ENCODE results near the gene FAM83F. TPM values are rescaled to one million over a fixed set of nuclear protein-coding genes. Genes with fewer than 3 reads are reported as not detected.
A peak's percentile ranks its signal among the peaks of the same experiment; 100 is the strongest.
"Not testable (repeated sequence)": the region's sequence is repeated elsewhere in the genome, so short reads cannot be mapped to it uniquely, and the experiment has no call there.

FAM83F gene
- 0.78 TPM for total RNA-seq

DNA sequence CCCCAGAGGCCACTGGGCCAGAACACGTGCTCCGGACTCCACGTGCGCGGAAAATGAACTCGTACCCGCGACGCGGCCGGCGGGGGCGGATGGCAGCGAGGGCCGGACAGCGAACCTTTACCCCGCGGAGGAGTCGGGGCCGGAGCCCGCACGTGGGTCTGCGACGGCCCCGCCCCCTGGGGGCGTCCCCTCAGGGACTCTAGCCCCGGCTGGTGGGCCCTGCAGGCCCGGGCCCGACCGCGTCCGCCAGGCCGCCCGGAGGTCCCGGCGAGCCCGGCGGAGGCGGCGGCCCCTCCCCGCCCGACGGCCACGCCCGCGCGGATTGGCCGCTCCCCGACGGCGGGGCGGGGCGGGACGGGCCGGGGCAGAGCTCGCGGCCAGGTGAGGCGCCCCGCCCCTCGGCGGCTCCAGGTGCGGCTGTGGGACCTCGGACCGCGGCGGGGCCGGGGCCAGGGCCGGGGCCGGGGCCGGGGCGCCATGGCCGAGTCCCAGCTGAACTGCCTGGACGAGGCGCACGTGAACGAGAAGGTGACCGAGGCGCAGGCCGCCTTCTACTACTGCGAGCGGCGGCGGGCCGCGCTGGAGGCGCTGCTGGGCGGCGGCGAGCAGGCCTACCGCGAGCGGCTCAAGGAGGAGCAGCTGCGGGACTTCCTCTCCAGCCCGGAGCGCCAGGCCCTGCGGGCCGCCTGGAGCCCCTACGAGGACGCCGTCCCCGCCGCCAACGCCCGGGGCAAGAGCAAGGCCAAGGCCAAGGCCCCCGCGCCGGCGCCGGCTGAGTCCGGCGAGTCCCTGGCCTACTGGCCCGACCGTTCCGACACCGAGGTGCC, at the start of gene FAM83F:
Gene FAM83F (plus strand): TSS at position 389 of the 827 bp plus-strand sequence. CDS start 89 bp downstream, at position 478.
- DNase-seq: no peak

DNA sequence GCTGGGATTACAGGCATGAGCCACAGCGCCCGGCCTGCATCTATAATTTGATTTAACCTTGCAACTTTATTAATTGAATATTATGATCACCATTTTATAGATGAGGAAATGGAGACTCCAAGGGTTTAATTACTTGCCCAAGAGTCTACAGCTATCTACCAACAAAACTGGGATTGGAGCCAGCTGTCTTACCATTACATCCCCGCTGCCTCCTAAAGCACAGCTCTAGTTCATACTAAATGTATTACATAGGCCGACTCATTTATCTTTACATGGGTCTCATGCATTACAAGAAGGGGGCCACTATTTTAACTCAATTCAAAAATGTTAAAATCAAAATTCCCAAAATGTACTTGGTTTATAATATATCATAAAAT, 48.6 kb upstream of the FAM83F start:
- DNase-seq: no peak

DNA sequence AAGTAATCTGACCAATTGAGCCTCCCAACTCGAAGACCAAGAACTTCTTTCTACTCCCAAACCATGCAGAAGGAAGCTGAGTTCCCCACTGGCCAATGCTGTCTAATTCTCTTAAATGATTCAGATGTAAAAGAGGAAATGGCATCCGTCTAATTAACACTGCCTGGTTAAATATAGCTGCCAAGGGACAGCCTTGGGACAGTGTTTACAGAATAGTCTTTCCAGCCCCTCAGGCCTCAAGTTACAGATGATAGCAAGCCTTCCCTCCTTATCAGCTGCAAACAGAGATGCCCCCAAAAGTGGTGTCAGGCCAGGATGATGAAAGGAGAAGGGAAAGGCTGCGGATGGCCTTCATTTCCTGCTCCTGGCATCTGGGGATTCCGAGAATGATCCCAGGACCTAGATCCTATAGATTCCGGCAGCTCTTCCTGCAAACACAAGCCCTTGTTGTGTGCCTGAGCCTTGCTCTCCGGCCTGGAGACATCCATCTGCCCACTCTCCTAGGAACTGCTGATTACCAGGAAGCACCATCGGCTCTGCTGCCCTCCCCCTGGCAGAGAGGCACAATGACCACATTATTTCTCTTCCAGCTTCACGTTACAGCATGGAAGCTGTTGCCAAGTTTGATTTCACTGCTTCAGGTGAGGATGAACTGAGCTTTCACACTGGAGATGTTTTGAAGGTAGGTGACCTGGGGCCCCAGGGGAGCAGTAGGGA, 48.1 kb upstream of the FAM83F start:
- no peak for DNase-seq

DNA sequence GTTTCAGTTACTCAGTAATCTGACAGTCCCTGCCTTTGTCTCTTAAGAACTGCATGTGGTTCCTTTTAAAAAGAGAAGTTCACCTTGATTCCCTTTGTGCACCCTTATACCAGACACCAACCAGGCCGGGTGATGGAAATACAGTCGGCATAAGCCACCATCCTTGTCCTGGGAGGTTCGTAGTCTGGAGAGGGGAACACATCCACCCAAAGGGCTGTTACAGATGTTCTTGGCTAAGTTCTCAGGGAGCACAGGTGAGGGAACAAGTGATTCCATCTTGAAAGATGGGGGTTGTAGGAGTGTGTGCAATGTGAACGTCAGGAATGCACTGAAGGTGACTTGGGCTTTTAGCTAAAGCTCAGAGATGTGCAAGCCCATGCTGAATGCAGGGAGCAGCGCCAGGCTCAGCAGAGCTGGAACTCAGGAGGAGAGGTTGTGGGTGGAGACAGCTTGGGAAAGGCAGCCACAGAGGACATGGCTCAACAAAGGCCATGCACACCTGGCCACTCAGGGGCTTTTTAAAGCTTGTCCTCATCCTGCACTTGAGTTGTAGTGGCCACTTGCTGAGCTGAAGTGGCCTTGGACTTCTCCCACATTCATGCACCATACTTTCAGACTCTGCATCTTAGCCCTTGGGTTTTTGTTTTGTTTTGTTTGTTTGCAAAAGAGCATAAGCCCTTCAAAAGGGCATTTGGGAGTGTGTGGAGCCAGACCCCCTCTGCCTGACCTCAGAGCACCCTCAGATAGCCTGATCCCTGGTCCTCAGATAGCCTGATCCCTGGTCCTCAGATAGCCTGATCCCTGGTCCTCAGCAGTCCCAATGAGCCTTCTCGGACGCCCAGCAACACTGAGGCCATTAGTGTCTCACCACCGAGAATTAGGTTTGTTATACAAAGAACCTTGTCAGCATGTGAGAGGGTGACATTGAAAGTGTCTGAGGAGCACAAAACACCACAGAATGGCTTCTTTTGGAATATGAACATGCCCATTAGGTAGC, 47.2 kb upstream of the FAM83F start:
- no peak for DNase-seq

DNA sequence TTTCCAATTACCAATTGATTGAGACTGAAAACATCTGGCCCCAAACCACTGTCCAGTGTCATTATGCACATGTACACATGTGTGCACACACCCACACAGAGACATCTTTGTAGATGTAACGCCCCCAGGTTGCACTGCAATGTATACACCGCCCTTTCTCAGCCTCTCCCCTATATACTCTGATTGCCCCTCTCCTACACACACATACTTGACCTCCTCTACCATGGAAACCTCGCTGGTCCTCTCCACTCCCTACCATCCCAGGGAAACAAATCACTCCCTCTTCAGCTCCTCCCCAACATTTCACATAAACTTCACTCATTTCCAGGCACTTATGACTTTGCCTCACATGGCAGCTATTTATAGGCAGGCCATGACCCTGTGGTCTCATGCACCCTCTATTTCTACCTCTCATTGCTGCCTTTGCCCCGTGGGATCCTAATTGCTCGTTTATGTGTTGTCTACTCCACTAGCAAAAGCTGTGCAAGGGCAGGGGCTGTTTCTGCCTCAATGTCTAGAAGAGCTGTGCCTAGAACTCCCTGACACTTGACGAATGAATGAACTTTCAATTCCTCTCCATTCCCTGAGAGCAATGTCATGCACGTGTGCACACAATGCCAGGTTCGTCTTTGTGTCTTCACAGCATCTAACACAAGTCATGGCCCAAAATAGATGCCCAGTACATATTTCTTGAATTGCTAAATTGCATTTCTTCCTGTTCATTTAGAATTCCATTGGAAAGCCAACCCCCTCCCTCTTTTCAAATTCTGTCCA, 44.6 kb upstream of the FAM83F start:
- no peak for DNase-seq

DNA sequence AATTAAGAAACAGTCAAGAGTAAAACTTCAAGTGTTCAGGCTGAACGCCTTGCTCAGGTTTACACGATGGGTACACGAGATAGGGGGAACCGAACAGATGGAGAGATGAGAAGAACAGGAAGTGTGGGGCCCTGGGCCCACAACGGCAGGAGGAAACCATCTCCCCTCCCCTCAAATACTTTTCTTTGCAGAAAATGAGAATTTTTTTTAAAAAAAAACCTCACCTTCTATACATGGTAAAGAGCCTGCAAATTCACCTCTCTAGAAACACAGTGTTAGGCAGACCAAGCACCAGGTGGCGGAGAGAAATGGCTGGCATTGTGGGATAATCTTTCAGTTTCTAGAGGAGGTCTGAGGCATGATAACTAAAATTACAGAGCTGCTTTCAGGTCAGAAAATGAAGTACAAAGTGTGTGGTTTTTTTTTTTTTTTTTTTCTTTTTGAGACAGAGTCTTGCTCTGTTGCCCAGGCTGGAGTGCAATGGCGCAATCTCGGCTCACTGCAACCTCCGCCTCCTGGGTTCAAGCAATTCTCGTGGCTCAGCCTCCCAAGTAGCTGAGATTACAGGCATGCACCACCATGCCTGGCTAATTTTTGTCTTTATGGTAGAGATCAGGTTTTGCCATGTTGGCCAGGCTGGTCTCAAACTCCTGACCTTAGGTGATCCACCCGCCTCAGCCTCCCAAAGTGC, 43.0 kb upstream of the FAM83F start:
- DNase-seq: not testable (repeated sequence)

DNA sequence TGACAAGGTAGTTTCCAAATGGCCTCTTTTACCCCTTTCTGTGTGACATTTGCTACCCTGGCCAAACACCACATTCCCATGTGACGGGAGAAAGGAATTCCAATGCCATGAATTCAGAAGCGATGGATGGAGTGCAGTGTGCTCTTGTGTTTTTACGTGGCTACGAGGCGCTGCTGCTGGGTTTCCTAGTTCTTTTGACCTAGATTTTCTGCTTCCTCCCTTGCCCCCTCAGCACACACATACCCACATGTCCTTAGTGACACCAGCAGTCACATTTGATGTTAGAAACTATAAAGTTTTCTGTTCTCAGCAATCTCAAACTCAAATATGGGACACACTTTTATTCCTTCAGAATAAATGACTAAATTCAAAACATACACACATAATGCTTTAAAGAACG, 42.4 kb upstream of the FAM83F start:
- DNase-seq: no peak

DNA sequence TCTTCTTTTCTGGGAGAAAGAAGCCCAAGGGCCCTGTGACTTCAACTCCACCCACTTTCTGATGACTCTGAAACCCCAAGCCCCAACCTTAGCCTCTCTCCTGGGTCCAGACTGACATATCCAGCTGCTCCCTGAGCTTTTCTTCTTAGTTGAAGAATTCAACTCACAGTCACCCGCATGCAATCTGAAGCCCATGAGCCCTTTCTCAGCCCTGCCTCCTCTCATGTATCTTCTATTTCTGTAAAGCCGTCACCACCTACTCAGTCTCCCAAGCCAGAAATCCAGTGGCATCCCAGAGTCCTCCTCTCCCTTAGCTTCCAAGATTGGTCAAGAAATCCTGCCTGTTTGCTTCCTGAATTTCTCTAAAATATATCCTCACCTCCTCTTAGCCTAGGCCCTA, 41.7 kb upstream of the FAM83F start:
- peak; percentile 14 for DNase-seq

DNA sequence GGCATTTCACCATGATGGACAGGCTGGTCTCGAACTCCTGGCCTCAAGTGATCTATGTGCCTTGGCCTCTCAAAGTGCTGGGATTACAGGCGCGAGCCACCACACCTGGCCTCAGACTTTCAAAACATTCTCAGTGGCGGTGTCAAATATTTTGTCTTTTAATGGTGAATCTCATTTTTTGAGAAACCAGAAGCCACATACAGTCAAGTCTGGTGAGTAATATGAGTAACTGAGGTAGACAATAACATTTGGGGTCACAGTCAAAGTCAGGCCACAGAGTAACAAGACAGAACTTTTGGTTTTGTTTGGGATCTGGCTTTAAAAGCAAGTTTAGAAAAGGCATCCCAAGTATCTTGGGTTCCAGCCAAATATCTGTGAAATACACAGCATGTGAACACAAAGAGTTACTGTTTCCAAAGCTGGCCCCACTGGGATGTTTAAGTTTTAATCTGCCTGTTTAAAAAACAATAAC, 40.1 kb upstream of the FAM83F start:
- DNase-seq: no peak

DNA sequence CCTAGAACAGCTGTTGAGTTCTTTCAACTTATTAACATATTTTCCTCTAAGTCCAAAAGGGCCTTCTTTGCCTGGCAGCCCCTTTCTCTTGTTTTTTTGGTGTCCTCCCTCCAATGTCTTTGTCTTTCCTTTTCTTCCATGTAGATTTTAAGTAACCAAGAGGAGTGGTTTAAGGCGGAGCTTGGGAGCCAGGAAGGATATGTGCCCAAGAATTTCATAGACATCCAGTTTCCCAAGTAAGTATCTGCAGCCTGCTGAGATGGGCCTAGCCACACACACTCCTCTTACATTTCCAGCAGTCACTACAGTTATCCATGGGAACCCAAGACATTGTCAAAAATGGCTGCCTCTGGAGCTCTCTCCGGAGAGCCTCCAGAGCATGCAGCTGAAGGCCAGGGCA, 39.1 kb upstream of the FAM83F start:
- DNase-seq: no peak

DNA sequence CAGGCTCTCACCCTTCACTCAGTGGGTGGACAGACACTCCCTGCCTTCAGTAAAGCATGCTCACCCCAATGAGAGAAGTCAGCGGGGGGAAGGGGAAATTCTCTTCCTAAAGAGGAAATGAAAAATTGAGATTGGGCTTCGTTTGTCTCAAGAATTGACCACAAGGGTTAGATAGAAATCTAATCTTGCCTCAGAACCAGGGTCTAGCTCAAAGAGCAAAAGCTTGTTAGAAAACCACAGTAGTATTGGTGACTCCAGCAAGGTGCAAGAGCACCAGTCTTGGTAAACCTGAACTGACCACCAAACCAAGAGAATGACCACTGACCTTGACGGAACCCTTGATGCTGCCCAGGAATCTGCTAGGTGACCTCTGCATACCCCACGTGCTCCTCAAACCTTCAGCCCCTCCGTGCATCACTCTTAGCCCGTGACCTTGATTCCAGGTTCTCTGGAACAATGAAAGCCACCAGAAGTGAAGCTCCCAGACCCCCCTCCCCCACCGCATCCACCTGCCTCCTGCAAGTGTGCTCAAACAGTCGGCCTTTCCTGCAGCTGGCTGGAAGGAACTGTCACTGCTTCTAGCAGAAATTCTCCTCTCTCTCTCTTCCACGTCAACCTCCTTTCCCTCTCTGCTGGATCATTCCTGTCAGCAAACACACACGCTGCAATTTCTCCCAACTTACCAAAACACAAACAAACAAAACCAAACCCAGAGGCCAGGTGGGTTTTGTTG, 37.7 kb upstream of the FAM83F start:
- no peak for DNase-seq

DNA sequence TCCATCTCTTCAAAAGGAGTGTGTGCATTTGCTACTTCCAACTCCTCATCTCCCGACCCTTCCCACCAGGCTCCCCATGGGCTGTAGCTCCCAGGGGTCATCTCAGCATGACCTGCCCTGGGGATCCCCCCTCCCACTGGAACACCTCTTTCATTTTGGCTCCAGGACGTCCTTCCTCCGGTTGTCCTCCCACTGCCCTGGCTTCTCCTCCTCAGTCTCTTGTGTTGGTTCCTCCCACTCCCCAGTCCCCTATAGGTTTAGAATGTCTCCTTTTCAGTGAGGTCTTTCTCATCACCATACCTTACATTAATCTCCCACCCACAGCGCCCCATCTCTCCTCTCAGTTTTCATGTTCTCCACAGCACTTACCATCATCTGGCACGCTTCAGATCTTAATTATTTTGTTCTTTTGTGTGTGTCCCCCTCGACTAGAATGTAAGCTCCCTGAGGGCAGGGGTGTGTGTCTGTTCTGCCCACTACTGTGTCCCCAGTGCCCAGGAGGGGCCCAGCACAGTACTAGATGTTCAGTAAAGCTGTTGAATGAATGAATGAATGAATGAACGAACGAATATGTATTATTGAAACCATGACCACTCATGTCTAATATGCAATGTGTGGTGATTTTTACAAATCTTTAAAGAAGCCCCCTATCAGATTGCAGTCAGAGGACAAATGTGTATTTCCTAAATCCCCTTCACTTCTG, 36.6 kb upstream of the FAM83F start:
- no peak for DNase-seq

DNA sequence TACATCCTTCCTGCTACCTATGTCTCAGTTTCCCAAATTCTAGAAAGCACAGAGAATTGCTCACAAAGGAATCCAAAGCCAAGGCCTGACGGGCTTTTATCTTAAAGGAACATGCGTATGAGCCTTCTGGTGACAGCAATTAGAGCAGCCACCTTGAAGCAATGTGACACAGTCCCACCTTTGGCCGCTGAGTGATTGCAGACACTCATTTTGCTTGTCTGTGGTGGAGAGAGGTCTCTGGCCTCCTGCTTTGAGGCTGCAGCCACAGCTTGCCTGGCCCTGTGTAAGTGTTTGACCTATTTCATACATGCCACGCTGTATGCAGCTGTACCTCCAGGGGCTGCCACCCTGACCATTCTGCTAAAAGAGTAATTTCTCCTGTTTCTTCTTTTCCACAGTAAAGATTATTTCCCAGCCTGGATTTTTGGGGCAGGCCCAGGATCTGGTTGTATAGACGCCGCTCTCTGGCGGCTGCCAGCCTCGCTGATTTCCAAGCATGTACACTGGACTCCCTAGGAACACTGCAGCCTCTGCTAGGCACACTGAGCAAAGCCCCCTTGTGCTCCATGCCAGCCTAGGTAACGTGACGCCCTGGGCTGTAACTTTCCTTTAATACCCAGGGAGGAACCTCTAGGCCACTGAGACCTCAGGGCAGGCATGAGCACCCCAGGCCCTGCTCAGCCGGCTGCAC, 35.7 kb upstream of the FAM83F start:
- DNase-seq: no peak

DNA sequence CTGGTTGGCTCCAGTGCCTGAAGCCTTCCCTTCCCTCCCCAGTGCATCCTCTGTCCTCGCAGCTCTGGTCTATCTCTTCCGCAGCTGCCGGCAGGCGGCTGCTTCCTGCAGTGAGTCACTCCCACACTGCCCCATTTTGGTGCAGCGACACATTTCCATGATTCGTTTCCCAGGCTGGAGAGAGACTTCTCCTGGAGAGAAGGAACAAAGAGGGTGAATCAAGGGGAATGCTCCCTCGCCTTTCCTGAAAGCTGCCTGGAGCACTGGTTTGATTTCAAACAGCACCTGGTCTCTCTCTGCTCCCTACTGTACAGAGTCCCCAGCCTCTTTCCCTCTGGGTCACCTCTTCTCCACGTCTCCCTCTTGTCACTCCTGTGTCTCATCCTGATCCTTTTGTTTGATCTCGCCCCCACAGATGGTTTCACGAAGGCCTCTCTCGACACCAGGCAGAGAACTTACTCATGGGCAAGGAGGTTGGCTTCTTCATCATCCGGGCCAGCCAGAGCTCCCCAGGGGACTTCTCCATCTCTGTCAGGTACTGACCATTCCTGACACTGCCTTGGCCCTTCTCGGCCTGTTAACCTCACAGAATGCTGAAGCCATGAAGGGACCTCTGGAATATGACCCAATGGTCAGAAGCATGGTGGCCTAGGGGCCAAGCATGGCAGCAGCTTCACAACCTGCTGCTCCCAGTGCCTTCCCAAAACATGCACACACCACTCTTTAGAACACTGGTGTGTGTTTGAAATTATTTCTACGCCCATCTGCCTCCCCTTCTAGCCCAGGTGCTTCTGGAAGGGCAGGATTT, 34.9 kb upstream of the FAM83F start, which contains the start of gene TMA7B:
Gene TMA7B (plus strand): TSS at position 758 of the 808 bp plus-strand sequence. CDS start 3,978 bp downstream, outside the sequence.
- peak; percentile 60 for DNase-seq

DNA sequence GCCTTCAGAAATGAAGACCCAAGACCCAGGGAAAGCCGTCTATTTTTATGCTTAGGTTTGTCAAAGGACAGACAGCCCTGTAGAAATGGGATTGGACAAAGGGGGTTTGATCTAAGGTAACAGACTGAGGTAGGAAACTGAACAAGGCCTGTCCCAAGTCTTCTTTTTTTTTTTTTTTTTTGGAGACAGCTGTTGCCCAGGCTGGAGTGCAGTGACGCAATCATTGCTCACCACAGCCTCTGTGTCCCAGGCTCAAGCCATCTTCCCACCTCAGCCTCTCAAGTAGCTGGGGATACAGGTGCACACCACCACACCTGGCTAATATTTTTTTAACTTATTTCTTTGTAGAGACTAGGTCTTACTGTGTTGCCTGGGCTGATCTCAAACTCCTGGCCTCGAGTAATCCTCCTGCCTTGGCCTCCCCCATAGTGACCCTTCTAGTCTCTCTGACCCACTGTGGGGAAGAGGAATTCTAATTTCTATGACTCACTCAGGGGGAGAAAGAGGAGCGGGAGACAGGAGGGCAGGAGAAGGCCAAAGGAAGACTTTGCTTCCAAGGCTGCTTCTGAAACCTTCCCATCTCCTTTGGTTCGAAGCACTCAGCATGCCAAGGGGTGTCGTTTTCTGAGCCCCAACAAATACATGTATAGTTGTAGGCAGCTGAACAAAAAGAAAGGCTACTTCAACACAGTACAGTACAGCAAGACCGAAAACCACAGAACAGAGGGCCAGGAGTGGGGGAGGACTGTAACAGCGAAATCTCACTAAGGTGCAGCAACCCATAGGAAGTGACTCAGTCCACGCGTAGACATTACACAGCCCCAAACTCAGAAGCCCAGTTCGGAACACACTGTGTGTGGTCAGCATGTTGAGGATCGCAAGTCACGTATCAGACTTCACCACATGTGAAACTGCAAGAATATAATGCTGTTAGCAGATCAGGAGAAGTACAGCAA, 33.7 kb upstream of the FAM83F start:
- no peak for DNase-seq

DNA sequence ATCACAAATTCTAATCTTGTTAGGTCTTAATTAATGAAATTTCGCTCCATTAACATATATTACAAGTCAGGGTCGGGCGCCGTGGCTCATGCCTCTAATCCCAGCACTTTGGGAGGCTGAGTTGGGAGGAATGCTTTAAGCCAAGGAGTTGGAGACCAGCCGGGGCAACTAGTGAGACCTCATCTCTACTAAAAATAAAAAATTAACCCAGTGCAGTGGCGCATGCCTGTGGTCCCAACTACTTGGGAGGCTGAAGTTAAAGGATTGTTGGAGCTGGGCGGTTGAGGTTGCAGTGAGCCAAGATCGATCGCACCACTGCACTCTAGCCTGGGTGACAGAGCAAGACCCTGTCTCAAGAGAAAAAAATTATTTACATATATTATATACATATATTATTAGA, 32.7 kb upstream of the FAM83F start:
- DNase-seq: no peak

DNA sequence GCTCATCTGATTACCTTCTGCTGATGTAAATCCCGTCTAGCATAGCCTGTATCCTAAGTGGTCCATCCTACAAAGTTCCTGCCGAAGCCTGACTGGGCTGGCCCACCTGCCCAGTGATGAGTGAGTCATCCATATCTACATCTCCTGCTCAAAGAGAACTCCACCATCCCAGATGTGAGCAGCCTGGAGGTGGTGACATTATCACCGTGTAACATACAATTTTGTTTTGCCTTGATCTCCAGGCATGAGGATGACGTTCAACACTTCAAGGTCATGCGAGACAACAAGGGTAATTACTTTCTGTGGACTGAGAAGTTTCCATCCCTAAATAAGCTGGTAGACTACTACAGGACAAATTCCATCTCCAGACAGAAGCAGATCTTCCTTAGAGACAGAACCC, 29.0 kb upstream of the FAM83F start:
- no peak for DNase-seq

Measured in occipital lobe (tissue), 2 donors.